ENCODE data around the gene CCDC174.

DNA sequence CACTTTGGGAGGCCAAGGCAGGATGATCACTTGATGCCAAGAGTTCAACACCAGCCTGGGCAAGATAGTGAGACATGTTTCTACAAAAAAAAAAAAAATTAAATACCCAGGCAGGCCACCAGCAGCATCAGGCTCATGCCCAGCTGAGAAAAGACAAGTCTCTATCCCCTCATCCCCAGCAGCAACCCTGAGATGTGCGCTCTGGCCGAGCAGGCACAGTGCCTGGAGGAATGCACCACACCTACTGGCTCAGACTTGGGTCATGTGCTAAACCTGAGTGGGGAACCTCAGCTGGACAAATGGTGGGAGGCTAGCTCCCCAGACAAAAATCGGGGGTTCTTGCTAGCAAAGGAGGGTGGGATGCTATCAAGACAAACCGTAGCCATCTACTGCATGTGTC, 10.2 kb upstream of the CCDC174 start:
- TF ChIP-seq, protein P1, sequence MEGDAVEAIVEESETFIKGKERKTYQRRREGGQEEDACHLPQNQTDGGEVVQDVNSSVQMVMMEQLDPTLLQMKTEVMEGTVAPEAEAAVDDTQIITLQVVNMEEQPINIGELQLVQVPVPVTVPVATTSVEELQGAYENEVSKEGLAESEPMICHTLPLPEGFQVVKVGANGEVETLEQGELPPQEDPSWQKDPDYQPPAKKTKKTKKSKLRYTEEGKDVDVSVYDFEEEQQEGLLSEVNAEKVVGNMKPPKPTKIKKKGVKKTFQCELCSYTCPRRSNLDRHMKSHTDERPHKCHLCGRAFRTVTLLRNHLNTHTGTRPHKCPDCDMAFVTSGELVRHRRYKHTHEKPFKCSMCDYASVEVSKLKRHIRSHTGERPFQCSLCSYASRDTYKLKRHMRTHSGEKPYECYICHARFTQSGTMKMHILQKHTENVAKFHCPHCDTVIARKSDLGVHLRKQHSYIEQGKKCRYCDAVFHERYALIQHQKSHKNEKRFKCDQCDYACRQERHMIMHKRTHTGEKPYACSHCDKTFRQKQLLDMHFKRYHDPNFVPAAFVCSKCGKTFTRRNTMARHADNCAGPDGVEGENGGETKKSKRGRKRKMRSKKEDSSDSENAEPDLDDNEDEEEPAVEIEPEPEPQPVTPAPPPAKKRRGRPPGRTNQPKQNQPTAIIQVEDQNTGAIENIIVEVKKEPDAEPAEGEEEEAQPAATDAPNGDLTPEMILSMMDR (IDR thresholded peaks at IDR 0.05; ENCODE audit: low read length): no peak
- no peak for TF ChIP-seq EZH2 (IDR thresholded peaks at IDR 0.05; ENCODE audit: borderline replicate concordance, low read length)
